HepG2 (cell line): ENCODE data around the gene PIGK.
A peak's percentile ranks its signal among the peaks of the same experiment; 100 is the strongest.

Experiments used
- AGO1 ChIP-seq: fragments of 200-400 bp; formaldehyde crosslinking; IDR thresholded peaks from 2 replicates; pipeline ENCODE4 v1.6.1; 2017; ENCODE audit warnings: mild to moderate bottlenecking, low read depth, low read length, moderate library complexity; ENCODE audit not compliant: poor library complexity, severe bottlenecking
- CTCF ChIP-seq: sonication (generic); formaldehyde crosslinking; IDR thresholded peaks from 2 replicates; pipeline ENCODE4 v1.5.0; 2020; ENCODE audit warnings: mild to moderate bottlenecking, missing genetic modification reagents, moderate library complexity
- EHMT2 ChIP-seq: fragments of 200-600 bp; sonication (generic); IDR thresholded peaks from 2 replicates; pipeline ENCODE4 v1.7.0; 2017; ENCODE audit warnings: antibody characterized with exemption, low read depth, low read length, borderline replicate concordance
- FOSL2 ChIP-seq: sonication (generic); formaldehyde crosslinking; IDR thresholded peaks from 2 replicates; pipeline ENCODE4 v1.4.0; 2020; ENCODE audit warnings: missing genetic modification reagents
- GATAD2A ChIP-seq: IDR thresholded peaks from 2 replicates; pipeline ENCODE4 v1.6.1; 2016
- IRF9 ChIP-seq: sonication (generic); formaldehyde crosslinking; IDR thresholded peaks from 2 replicates; pipeline ENCODE4 v1.8.0; 2022; ENCODE audit warnings: missing genetic modification reagents, mild to moderate bottlenecking, borderline replicate concordance
- MAZ ChIP-seq, 2 experiments: sonication (generic) in 1 of 2; formaldehyde crosslinking in 1 of 2; IDR thresholded peaks; 2 replicates each; pipeline versions ENCODE4 v1.5.0 to v1.6.1; 2012 to 2020; ENCODE audit warnings: low read depth in 2 of 2, mild to moderate bottlenecking in 2 of 2, borderline replicate concordance in 1 of 2, improper control_type of control experiment in 1 of 2, low read length in 1 of 2, missing genetic modification reagents in 1 of 2, moderate library complexity in 1 of 2
- NONO ChIP-seq, 2 experiments: fragments of 450-650 bp in 1 of 2; sonication (generic) in 1 of 2; formaldehyde crosslinking in 1 of 2; IDR thresholded peaks in 1 of 2; conservative IDR thresholded peaks in 1 of 2; 2 replicates each; pipeline versions ENCODE4 v1.6.1 to v1.8.0; 2017 to 2022; ENCODE audit warnings: mild to moderate bottlenecking in 1 of 2, missing genetic modification reagents in 1 of 2, moderate library complexity in 1 of 2
- PHF8 ChIP-seq: sonication (generic); formaldehyde crosslinking; IDR thresholded peaks from 2 replicates; pipeline ENCODE4 v1.5.0; 2020; ENCODE audit warnings: missing genetic modification reagents
- USF2 ChIP-seq, 2 experiments: sonication (generic) in 1 of 2; formaldehyde crosslinking in 1 of 2; IDR thresholded peaks; 2 replicates each; pipeline versions ENCODE4 v1.5.1 to v1.6.1; 2011 to 2020; ENCODE audit warnings: borderline replicate concordance in 1 of 2, low read depth in 1 of 2, low read length in 1 of 2, mild to moderate bottlenecking in 1 of 2, missing genetic modification reagents in 1 of 2, moderate library complexity in 1 of 2
- ZNF660 ChIP-seq: sonication (generic); formaldehyde crosslinking; IDR thresholded peaks from 2 replicates; pipeline ENCODE4 v1.5.1; 2020; ENCODE audit warnings: mild to moderate bottlenecking, low read depth, missing genetic modification reagents, borderline replicate concordance

- no peak for TF ChIP-seq MAZ (IDR thresholded peaks at IDR 0.05; ENCODE audit: borderline replicate concordance, low read depth, low read length)
- TF ChIP-seq MAZ (CRISPR knock-in tag; IDR thresholded peaks at IDR 0.05; ENCODE audit: low read depth), result no peak
- TF ChIP-seq NONO (IDR thresholded peaks at IDR 0.05), result no peak
- TF ChIP-seq NONO (CRISPR knock-in tag; conservative IDR thresholded peaks at IDR 0.05), result 0 out of 2 replicates have a peak, but pooled peaks have one; percentile 32
- peak; percentile 74 for TF ChIP-seq PHF8 (CRISPR knock-in tag)
- TF ChIP-seq EHMT2, result no peak
- peak; percentile 34; the same call in 1 of the 2 replicates for TF ChIP-seq IRF9 (CRISPR knock-in tag)
- TF ChIP-seq USF2 (IDR thresholded peaks at IDR 0.05; ENCODE audit: low read depth, low read length), result no peak
- no peak for TF ChIP-seq USF2 (CRISPR knock-in tag; IDR thresholded peaks at IDR 0.05; ENCODE audit: borderline replicate concordance)
- TF ChIP-seq CTCF (CRISPR knock-in tag), result peak; percentile 27; the same call in 1 of the 2 replicates
- TF ChIP-seq ZNF660 (CRISPR knock-in tag), result no peak
- TF ChIP-seq AGO1, result no peak
- TF ChIP-seq GATAD2A, result no peak; the same call in 1 of the 2 replicates
- TF ChIP-seq FOSL2 (CRISPR knock-in tag), result 0 out of 2 replicates have a peak, but pooled peaks have one; percentile 18
Measured at GRCh38 chr1:77219166-77219887, at the start of gene PIGK.
